Pancreas (tissue), 10 donors: Measurements from ENCODE around the gene ZC3H7B. TPM values are rescaled to one million over a fixed set of nuclear protein-coding genes. Genes with fewer than 3 reads are reported as not detected.

ENCODE experiments used
- ATAC-seq, 4 donors: fragments of 200-7000 bp; cut with Tn5 transposase; one replicate each; pipeline versions ENCODE4 v1.8.0 to v1.9.1; 2020; ENCODE audit warnings: mild to moderate bottlenecking in 4 of 4, moderate library complexity in 4 of 4
- DNase-seq, 6 donors: peaks; one replicate each; pipeline ENCODE4 v3.0.0-alpha.2; 2020
- FAIRE-seq: peaks from 2 replicates; lab custom pipeline; 2012; peaks lifted over from hg19 to GRCh38; lab: Jason Lieb, UNC
- H3K27ac ChIP-seq, 4 donors: fragments of 200-600 bp; sonication (generic); 1 replicate in 3 of 4; 2 replicates in 1 of 4; pipeline versions ENCODE4 v1.5.0 to v1.8.0; 2020
- H3K27me3 ChIP-seq, 4 donors: fragments of 200-600 bp; one replicate each; pipeline ENCODE4 v1.8.0; 2021
- H3K36me3 ChIP-seq, 3 donors: fragments of 200-600 bp; sonication (generic) in 1 of 3; one replicate each; pipeline versions ENCODE4 v1.5.0 to v1.8.0; 2020 to 2021
- H3K4me1 ChIP-seq, 3 donors: fragments of 200-600 bp; one replicate each; pipeline ENCODE4 v1.8.0; 2021
- H3K4me3 ChIP-seq, 4 donors: fragments of 200-600 bp; sonication (generic) in 2 of 4; one replicate each; pipeline versions ENCODE4 v1.5.0 to v1.8.0; 2020 to 2021
- H3K9me3 ChIP-seq, 4 donors: fragments of 200-600 bp; one replicate each; pipeline ENCODE4 v1.8.0; 2021
- WGBS, 2 donors: extraction: QIAGEN DNeasy Blood & Tissue Kit; methylation state at CpG; one replicate each; pipeline ENCODE4 v1.1.7; 2013; 5-methylcytosine and 5-hydroxymethylcytosine counted together
- intact Hi-C, 3 donors: fragments of 100-400 bp; cut with DNase I; formaldehyde crosslinking; loops; one replicate each; pipeline versions ENCODE4 v1.11.1 to v1.14.2; 2022
- polyA plus RNA-seq, 2 donors: library from polyadenylated mRNA; stranded (reverse); fragments of 200-250 nt; gene quantifications; one replicate each; pipeline ENCODE4 v1.2.3, GENCODE V29; 2013
- total RNA-seq, 6 donors: library from RNA; stranded (reverse); fragmentation: NEBNext Ultra II Directional in 4 of 6; extraction: Animal tissue kit (Norgen Biotek cat#: 25700) in 4 of 6; gene quantifications; one replicate each; pipeline versions ENCODE4 v1.2.1 to v1.2.4, GENCODE V29; 2021 to 2023
- TF ChIP-seq, protein P1 (sequence below), 4 donors: fragments of 200-600 bp; sonication (generic) in 3 of 4; IDR thresholded peaks; one replicate each; pipeline versions ENCODE4 v1.5.0 to v1.8.0; 2021; ENCODE audit warnings: antibody characterized with exemption in 4 of 4
- donor health status: healthy with polysubstance abuse.
- donor health status: DM: no; HTN: no; CAD: no; lungs with moderate emphysema.
- donor health status: DM: no; HTN: no; CAD: no.
- donor health status: control.
- donor health status: control.
- donor health status: Bipolar disorder and iron deficiency.
- donor health status: DM: yes; HTN: yes; CAD: no.
- donor health status: DM: no; HTN: no; CAD: no.
- donor health status: DM: no; HTN: no; CAD: no.
- donor health status: DM: yes; HTN: yes; CAD: no.

ZC3H7B gene
- total and polyA plus RNA-seq, 8 donors: 20.9 to 46.8 (median 27.0) TPM

DNA sequence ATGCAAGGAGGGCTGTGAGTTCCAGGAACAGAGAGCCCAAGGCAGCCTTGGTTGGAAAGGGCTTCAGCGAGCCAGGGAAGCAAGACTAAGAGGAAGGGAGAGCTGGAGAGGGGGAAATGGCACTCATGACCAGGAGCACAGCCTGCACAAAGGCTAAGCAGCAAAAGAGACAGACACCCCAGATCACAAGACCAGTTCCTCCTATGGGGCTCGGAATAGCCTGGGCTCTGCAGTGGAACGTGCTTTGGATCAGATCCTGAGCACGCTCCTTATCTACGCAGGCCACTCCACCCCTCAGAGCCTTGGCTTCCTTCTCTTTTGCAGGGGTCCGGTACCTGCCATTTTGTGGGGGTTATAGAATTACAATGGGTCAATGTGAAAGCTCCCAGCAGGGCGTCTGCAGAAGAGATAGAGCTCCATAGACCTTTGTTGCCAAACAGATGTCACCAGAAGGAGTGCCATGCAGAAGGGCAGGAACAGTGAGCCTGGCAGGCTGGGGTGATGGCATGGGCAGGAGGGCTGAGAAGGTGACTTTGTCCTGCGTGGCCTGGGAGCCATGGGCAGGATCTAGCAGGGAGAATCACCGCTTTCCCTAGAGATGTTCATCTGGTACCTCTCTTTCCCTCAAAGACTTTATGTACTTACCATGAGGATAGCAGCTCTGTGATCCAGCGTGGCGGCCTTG, 33.8 kb downstream of the ZC3H7B start:
- no peak for DNase-seq
- FAIRE-seq: no peak
- H3K4me3 ChIP-seq: no peak overlapping the region
- no peaks in the 10 kb centered on the region for H3K4me1 ChIP-seq
- ATAC-seq: no peak
- no peaks in the 10 kb centered on the region for H3K27me3 ChIP-seq
- H3K27ac ChIP-seq: no peak overlapping the region
- 95 to 97% methylated on average over 11 of the region's 11 CpGs for WGBS, 2 donors
- TF ChIP-seq, protein P1, sequence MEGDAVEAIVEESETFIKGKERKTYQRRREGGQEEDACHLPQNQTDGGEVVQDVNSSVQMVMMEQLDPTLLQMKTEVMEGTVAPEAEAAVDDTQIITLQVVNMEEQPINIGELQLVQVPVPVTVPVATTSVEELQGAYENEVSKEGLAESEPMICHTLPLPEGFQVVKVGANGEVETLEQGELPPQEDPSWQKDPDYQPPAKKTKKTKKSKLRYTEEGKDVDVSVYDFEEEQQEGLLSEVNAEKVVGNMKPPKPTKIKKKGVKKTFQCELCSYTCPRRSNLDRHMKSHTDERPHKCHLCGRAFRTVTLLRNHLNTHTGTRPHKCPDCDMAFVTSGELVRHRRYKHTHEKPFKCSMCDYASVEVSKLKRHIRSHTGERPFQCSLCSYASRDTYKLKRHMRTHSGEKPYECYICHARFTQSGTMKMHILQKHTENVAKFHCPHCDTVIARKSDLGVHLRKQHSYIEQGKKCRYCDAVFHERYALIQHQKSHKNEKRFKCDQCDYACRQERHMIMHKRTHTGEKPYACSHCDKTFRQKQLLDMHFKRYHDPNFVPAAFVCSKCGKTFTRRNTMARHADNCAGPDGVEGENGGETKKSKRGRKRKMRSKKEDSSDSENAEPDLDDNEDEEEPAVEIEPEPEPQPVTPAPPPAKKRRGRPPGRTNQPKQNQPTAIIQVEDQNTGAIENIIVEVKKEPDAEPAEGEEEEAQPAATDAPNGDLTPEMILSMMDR (IDR thresholded peaks at IDR 0.05): no peak
- intact Hi-C loops: no loop called here
- no peaks in the 10 kb centered on the region for H3K9me3 ChIP-seq
- peaks cover 0 to 14% (median 12%) of the 10 kb centered on the region in 3 donors for H3K36me3 ChIP-seq

DNA sequence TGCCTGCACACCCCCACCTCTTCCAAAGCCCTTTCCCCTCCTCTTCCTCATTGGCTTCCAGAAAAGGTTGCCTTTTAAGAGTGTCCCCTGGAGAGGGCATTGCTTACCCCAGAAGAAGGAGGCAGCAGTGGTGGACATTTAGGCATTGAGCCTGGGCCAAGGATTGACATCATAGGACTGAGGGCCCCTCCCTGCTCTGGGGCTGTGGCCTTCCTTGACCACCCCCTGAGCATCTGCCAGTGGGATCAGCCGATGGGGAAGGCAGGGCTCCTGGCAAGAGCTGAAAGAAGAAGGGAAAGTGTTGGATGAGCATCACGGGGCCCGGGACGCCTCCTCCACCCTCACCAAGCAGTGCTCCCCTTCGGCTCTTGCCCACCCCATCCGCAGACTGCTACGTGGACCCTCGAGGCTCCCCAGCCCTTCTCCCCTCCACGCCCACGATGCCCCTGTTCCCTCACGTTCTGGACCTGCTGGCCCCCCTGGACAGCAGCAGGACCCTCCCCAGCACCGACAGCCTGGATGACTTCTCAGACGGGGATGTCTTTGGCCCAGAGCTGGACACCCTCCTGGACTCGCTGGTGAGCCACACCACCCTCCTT, 37.4 kb downstream of the ZC3H7B start:
- FAIRE-seq (no peak), ATAC-seq (no peak), DNase-seq (no peak)
- intact Hi-C loops: no loop called here
- Histone ChIP-seq H3K4me3 (no peak overlapping the region), H3K27me3 (no peaks in the 10 kb centered on the region), H3K9me3 (no peaks in the 10 kb centered on the region), H3K36me3 (peaks cover 4 to 11% (median 6%) of the 10 kb centered on the region in 3 donors), H3K4me1 (no peaks in the 10 kb centered on the region), H3K27ac (no peak overlapping the region)
- WGBS, 2 donors: 83 to 90% methylated on average over 14 of the region's 14 CpGs
- TF ChIP-seq, protein P1 (IDR thresholded peaks at IDR 0.05): no peak

DNA sequence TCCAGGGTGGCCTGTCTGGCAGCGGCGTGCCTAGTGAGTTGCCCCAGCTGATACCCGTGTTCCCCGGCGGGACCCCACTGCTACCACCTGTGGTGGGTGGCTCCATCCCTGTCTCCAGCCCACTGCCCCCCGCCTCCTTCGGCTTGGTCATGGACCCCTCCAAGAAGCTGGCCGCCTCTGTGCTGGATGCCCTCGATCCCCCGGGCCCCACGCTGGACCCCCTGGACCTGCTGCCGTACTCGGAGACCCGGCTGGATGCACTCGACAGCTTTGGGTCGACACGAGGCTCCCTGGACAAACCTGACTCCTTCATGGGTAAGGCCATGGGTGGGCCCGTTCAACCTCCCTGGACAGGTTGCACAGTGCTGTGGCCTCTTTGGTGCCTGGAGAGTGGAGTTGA, 38.5 kb downstream of the ZC3H7B start:
- intact Hi-C loops: no loop called here
- FAIRE-seq (no peak), ATAC-seq (no peak), DNase-seq (no peak)
- no peak overlapping the region for H3K4me3 ChIP-seq
- H3K4me1 ChIP-seq: no peaks in the 10 kb centered on the region
- H3K36me3 ChIP-seq: peaks cover 4 to 16% (median 8%) of the 10 kb centered on the region in 3 donors
- WGBS, 2 donors: 94 to 95% methylated on average over 18 of the region's 18 CpGs
- TF ChIP-seq, protein P1 (IDR thresholded peaks at IDR 0.05): no peak
- H3K9me3 ChIP-seq: no peaks in the 10 kb centered on the region
- no peaks in the 10 kb centered on the region for H3K27me3 ChIP-seq
- no peak overlapping the region for H3K27ac ChIP-seq

DNA sequence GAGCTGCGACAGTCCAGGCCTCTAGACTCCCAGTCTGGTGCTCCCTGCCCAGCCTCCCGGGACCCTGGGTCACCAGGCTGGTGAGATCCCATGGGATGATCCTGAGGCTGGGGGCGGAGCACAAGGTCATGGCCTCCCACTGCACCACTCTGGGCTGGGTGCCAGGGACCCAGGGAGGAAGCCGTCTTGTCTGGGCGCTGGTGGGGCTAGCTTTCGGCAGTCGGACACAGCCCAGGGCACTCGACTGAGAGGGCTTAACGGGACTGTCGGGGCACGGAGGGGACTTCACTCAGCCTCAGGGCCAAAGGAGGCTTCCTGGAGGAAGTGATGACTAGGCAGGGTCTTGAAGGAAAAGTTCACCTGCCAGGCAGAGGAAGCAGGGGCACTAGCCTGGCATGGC, 39.0 kb downstream of the ZC3H7B start:
- 81 to 85% methylated on average over 11 of the region's 11 CpGs for WGBS, 2 donors
- intact Hi-C loops: no loop called here
- Histone ChIP-seq H3K4me1 (no peaks in the 10 kb centered on the region), H3K27ac (no peak overlapping the region), H3K4me3 (no peak overlapping the region), H3K27me3 (no peaks in the 10 kb centered on the region), H3K9me3 (no peaks in the 10 kb centered on the region), H3K36me3 (peaks cover 4 to 22% (median 8%) of the 10 kb centered on the region in 3 donors)
- DNase-seq: no peak
- FAIRE-seq: no peak
- no peak for ATAC-seq
- TF ChIP-seq, protein P1 (IDR thresholded peaks at IDR 0.05): no peak

DNA sequence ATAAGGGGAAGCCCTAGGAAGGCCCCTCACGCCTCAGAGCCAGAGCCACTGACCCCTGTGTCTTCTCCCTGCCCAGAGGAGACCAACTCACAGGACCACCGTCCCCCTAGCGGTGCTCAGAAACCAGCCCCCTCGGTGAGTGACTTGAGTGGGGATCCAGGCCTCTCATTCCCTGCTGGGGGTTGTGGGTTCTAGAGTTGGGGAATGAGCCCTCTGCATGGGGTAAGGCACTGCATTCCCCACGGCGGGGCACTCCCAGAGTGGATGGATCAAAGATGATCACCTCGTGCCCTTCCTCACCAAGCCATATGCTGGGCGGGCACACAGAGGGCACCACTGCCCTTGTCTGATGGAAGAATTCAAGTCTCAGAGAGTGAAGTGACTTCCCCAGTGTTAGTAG, 39.7 kb downstream of the ZC3H7B start:
- Histone ChIP-seq H3K4me1 (no peaks in the 10 kb centered on the region), H3K4me3 (no peak overlapping the region), H3K36me3 (peaks cover 4 to 28% (median 8%) of the 10 kb centered on the region in 3 donors), H3K27me3 (no peaks in the 10 kb centered on the region), H3K27ac (no peak overlapping the region), H3K9me3 (no peaks in the 10 kb centered on the region)
- DNase-seq: no peak
- intact Hi-C loops: no loop called here
- no peak for FAIRE-seq
- ATAC-seq: no peak
- WGBS, 2 donors: 92 to 94% methylated on average over 8 of the region's 8 CpGs
- TF ChIP-seq, protein P1 (IDR thresholded peaks at IDR 0.05): no peak
